Esophagus muscularis mucosa (tissue), 3 donors: Measurements from ENCODE around the gene MAN1C1.

Experiments
- POLR2AphosphoS5 ChIP-seq, 2 donors: sonication (generic); formaldehyde crosslinking; IDR thresholded peaks; one replicate each; pipeline ENCODE4 v1.6.1; 2017; ENCODE audit warnings: antibody characterized with exemption in 2 of 2
- TF ChIP-seq, protein P1 (sequence below), 3 experiments: fragments of 200-600 bp in 2 of 3; fragments of 450-650 bp in 1 of 3; sonication (generic) in 2 of 3; IDR thresholded peaks; one replicate each; pipeline ENCODE4 v1.5.1; 2017 to 2019; ENCODE audit warnings: antibody characterized with exemption in 3 of 3, mild to moderate bottlenecking in 2 of 3, moderate library complexity in 1 of 3

DNA sequence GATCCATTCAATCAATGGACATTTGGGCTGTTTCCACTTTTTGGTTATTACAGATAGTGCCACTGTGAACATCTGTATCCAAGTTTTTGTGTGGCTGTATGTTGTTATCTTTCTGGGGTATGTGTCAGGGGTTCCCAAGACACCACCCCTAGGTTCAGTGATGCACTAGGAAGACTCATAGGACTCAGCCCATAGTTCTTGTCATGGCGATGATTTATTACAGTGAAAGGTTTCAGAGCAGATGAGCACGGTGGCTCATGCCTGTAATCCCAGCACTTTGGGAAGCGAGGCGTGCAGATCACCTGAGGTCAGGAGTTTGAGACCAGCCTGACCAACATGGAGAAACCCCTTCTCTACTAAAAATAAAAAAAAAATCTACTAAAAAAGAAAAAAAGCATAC lies 64.1 kb downstream of the MAN1C1 start:
- TF ChIP-seq, protein P1, sequence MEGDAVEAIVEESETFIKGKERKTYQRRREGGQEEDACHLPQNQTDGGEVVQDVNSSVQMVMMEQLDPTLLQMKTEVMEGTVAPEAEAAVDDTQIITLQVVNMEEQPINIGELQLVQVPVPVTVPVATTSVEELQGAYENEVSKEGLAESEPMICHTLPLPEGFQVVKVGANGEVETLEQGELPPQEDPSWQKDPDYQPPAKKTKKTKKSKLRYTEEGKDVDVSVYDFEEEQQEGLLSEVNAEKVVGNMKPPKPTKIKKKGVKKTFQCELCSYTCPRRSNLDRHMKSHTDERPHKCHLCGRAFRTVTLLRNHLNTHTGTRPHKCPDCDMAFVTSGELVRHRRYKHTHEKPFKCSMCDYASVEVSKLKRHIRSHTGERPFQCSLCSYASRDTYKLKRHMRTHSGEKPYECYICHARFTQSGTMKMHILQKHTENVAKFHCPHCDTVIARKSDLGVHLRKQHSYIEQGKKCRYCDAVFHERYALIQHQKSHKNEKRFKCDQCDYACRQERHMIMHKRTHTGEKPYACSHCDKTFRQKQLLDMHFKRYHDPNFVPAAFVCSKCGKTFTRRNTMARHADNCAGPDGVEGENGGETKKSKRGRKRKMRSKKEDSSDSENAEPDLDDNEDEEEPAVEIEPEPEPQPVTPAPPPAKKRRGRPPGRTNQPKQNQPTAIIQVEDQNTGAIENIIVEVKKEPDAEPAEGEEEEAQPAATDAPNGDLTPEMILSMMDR (IDR thresholded peaks at IDR 0.05), result no peak
- TF ChIP-seq POLR2AphosphoS5 (IDR thresholded peaks at IDR 0.05), result no peak
